Panc1 (cell line): ENCODE data around the gene CLTB.

Source experiments
- CTCF ChIP-seq: fragments of 450-650 bp; IDR thresholded peaks from 2 replicates; pipeline ENCODE4 v1.5.1; 2017; ENCODE audit warnings: mild to moderate bottlenecking
- POLR2AphosphoS5 ChIP-seq: IDR thresholded peaks from 2 replicates; pipeline ENCODE4 v1.6.1; 2012; ENCODE audit warnings: mild to moderate bottlenecking, low read depth, low read length, moderate library complexity
- SIN3A ChIP-seq: IDR thresholded peaks from 2 replicates; pipeline ENCODE4 v1.6.1; 2012; ENCODE audit warnings: low read depth, mild to moderate bottlenecking, low read length, moderate library complexity, borderline replicate concordance; ENCODE audit not compliant: insufficient read depth
- TF ChIP-seq, protein P1 (sequence below), 2 experiments: IDR thresholded peaks; 2 replicates each; pipeline ENCODE4 v1.6.1; 2011 to 2012; ENCODE audit warnings: low read depth in 2 of 2, control low read depth in 1 of 2, low read length in 1 of 2, mild to moderate bottlenecking in 1 of 2, moderate library complexity in 1 of 2; ENCODE audit not compliant: insufficient read depth in 1 of 2

DNA sequence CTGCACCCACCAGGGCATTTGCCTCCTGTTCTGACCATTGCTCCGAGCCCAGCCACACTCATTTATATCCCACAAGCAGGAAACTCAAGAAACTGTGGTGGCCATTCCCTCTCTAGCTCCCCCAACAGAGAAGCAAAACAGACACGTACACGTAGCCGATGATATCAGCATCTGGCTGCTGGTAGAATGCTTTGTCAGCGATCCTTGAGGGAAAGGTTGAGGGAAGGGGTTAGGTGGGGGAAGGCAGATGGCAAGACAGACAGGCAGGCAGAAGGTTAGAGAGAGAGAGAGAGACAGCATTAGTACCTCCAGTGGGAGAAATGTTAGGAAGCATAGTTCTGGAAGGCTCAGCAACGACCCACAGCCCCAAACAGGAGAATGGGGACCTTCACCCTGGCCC lies 20.0 kb downstream of the CLTB start:
- TF ChIP-seq CTCF (no peak), POLR2AphosphoS5 (no peak), SIN3A (no peak)
- TF ChIP-seq, protein P1, sequence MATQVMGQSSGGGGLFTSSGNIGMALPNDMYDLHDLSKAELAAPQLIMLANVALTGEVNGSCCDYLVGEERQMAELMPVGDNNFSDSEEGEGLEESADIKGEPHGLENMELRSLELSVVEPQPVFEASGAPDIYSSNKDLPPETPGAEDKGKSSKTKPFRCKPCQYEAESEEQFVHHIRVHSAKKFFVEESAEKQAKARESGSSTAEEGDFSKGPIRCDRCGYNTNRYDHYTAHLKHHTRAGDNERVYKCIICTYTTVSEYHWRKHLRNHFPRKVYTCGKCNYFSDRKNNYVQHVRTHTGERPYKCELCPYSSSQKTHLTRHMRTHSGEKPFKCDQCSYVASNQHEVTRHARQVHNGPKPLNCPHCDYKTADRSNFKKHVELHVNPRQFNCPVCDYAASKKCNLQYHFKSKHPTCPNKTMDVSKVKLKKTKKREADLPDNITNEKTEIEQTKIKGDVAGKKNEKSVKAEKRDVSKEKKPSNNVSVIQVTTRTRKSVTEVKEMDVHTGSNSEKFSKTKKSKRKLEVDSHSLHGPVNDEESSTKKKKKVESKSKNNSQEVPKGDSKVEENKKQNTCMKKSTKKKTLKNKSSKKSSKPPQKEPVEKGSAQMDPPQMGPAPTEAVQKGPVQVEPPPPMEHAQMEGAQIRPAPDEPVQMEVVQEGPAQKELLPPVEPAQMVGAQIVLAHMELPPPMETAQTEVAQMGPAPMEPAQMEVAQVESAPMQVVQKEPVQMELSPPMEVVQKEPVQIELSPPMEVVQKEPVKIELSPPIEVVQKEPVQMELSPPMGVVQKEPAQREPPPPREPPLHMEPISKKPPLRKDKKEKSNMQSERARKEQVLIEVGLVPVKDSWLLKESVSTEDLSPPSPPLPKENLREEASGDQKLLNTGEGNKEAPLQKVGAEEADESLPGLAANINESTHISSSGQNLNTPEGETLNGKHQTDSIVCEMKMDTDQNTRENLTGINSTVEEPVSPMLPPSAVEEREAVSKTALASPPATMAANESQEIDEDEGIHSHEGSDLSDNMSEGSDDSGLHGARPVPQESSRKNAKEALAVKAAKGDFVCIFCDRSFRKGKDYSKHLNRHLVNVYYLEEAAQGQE (IDR thresholded peaks at IDR 0.05; ENCODE audit: insufficient read depth in 1 of 2, low read depth in 2 of 2, low read length in 1 of 2): no peak
